Activated CD4-positive, alpha-beta memory T cell treated with anti-CD3 and anti-CD28 coated beads for 36 hours (primary cell): ENCODE measurements around the gene AARS2. TPM values are rescaled to one million over a fixed set of nuclear protein-coding genes. Genes with fewer than 3 reads are reported as not detected.
A peak's percentile ranks its signal among the peaks of the same experiment; 100 is the strongest.

Source experiments
- CTCF ChIA-PET: fragments of 350-600 bp; sonication (Branson Sonifier 250); formaldehyde crosslinking; loops from one replicate; lab custom pipeline; 2021; ENCODE audit warnings: antibody characterized with exemption, inconsistent platforms; lab: Charles Lee
- POLR2A ChIA-PET: fragments of 350-600 bp; sonication (Branson Sonifier 250); formaldehyde crosslinking; loops from one replicate; lab custom pipeline; 2021; ENCODE audit warnings: antibody characterized with exemption; lab: Charles Lee
- DNase-seq: peaks from one replicate; pipeline ENCODE4 v3.0.0-alpha.2; 2020
- H3K27ac Mint-ChIP-seq: one replicate; pipeline ENCODE4 v1.8.0; 2021; ENCODE audit warnings: mixed read lengths
- H3K27me3 Mint-ChIP-seq: one replicate; pipeline ENCODE4 v1.8.0; 2021; ENCODE audit warnings: mixed read lengths
- H3K36me3 Mint-ChIP-seq: one replicate; pipeline ENCODE4 v1.8.0; 2021; ENCODE audit warnings: mixed read lengths
- H3K4me1 Mint-ChIP-seq: one replicate; pipeline ENCODE4 v1.8.0; 2021; ENCODE audit warnings: low read depth, mixed read lengths
- H3K4me3 Mint-ChIP-seq: one replicate; pipeline ENCODE4 v1.8.0; 2021; ENCODE audit warnings: mild to moderate bottlenecking, mixed read lengths
- H3K9me3 Mint-ChIP-seq: one replicate; pipeline ENCODE4 v1.8.0; 2021; ENCODE audit warnings: mixed read lengths
- intact Hi-C: fragments of 100-400 bp; cut with micrococcal nuclease; formaldehyde crosslinking; loops from one replicate; pipeline ENCODE4 v1.15.1; 2023
- total RNA-seq, 2 experiments: library from RNA; stranded (reverse); gene quantifications; one replicate each; pipeline ENCODE4 v1.2.3, GENCODE V29; 2021

The AARS2 gene
- total RNA-seq, 2 experiments from 2014 or later = 16.3 to 16.5 TPM

- H3K27ac Mint-ChIP-seq = peak overlapping the region; percentile 67
- H3K27me3 Mint-ChIP-seq = peaks cover 18% of the 10 kb centered on the region
- peaks cover 49% of the 10 kb centered on the region for H3K4me1 Mint-ChIP-seq
- H3K4me3 Mint-ChIP-seq = peak overlapping the region; percentile 97
- POLR2A ChIA-PET = no interaction called here
- H3K9me3 Mint-ChIP-seq = no peaks in the 10 kb centered on the region
- intact Hi-C loops = loop anchor here (1.0 to 2.0 kb wide), 7 partner anchors 8 to 139 kb away; partner anchors contain the start of genes CDC5L, HSP90AB1, SLC29A1 and SLC35B2
- CTCF ChIA-PET = interaction anchor here (1.4 to 5.8 kb wide), 5 partner anchors 12 to 189 kb away, joined by 4 to 68 read pairs (median 11); partner anchors contain the start of gene AARS2
- no peak for DNase-seq
- peaks cover 23% of the 10 kb centered on the region for H3K36me3 Mint-ChIP-seq
Observed at GRCh38 chr6:44265722-44266233, 47.4 kb downstream of the AARS2 start.

- peak; percentile 98 for DNase-seq
- Mint-ChIP-seq H3K4me1 (peaks cover 49% of the 10 kb centered on the region), H3K27ac (peak within 1 kb of the TSS; percentile 94), H3K27me3 (peaks cover 18% of the 10 kb centered on the region), H3K9me3 (no peaks in the 10 kb centered on the region), H3K4me3 (peak within 1 kb of the TSS; percentile 97), H3K36me3 (peaks cover 25% of the 10 kb centered on the region)
- intact Hi-C loops = loop anchor here (1.0 to 2.0 kb wide), 7 partner anchors 8 to 139 kb away; partner anchors contain the start of genes CDC5L, HSP90AB1, SLC29A1 and SLC35B2
- ChIA-PET CTCF (interaction anchor here (0.9 to 5.8 kb wide), 8 partner anchors 9 to 190 kb away, joined by 3 to 68 read pairs (median 4); partner anchors contain the start of genes AARS2 and HSP90AB1), POLR2A (interaction anchor here (1.1 to 4.7 kb wide), 6 partner anchors 9 to 42 kb away, joined by 3 to 79 read pairs (median 4); partner anchors contain the start of genes HSP90AB1 and SLC29A1)
Observed at GRCh38 chr6:44265007-44265721, 48.0 kb downstream of the AARS2 start, which contains the start of gene NFKBIE. TSS of gene NFKBIE (minus strand) at chr6:44265551. CDS start at chr6:44265346, 205 bp downstream.

- peak; percentile 64 for DNase-seq
- Mint-ChIP-seq H3K9me3 (no peaks in the 10 kb centered on the region), H3K27ac (peak overlapping the region; percentile 94), H3K4me1 (peaks cover 41% of the 10 kb centered on the region), H3K36me3 (peaks cover 26% of the 10 kb centered on the region), H3K27me3 (peaks cover 10% of the 10 kb centered on the region), H3K4me3 (peak overlapping the region; percentile 97)
- intact Hi-C loops = loop anchor here (1.0 to 2.0 kb wide), 7 partner anchors 7 to 138 kb away; partner anchors contain the start of genes CDC5L, HSP90AB1, SLC29A1 and SLC35B2
- ChIA-PET CTCF (interaction anchor here (0.6 to 5.8 kb wide), 10 partner anchors 8 to 73 kb away, joined by 3 to 68 read pairs (median 4); partner anchors contain the start of genes AARS2 and HSP90AB1), POLR2A (interaction anchor here (0.5 to 4.7 kb wide), 8 partner anchors 8 to 1120 kb away, joined by 3 to 79 read pairs (median 4); partner anchors contain the start of genes HSP90AB1 and SLC29A1)
Observed at GRCh38 chr6:44264154-44265006, 48.8 kb downstream of the AARS2 start.

- peaks cover 35% of the 10 kb centered on the region for H3K4me1 Mint-ChIP-seq
- peaks cover 1% of the 10 kb centered on the region for H3K27me3 Mint-ChIP-seq
- POLR2A ChIA-PET = interaction anchor here (1.0 to 4.7 kb wide), 5 partner anchors 9 to 40 kb away, joined by 3 to 79 read pairs (median 4); partner anchors contain the start of genes HSP90AB1 and SLC29A1
- peak overlapping the region; percentile 94 for H3K27ac Mint-ChIP-seq
- CTCF ChIA-PET = interaction anchor here (0.6 to 5.8 kb wide), 9 partner anchors 8 to 91 kb away, joined by 3 to 68 read pairs (median 9); partner anchors contain the start of genes AARS2, HSP90AB1 and SLC29A1
- intact Hi-C loops = loop anchor here (2.0 kb wide), 2 partner anchors 27 to 41 kb away; partner anchors contain the start of gene SLC29A1
- DNase-seq = peak; percentile 68
- H3K9me3 Mint-ChIP-seq = no peaks in the 10 kb centered on the region
- peaks cover 27% of the 10 kb centered on the region for H3K36me3 Mint-ChIP-seq
- peak overlapping the region; percentile 97 for H3K4me3 Mint-ChIP-seq
Observed at GRCh38 chr6:44263354-44264100, 49.6 kb downstream of the AARS2 start.

- H3K36me3 Mint-ChIP-seq = peaks cover 27% of the 10 kb centered on the region
- H3K27me3 Mint-ChIP-seq = no peaks in the 10 kb centered on the region
- H3K9me3 Mint-ChIP-seq = no peaks in the 10 kb centered on the region
- intact Hi-C loops = no loop called here
- H3K4me3 Mint-ChIP-seq = peak overlapping the region; percentile 97
- DNase-seq = no peak
- H3K4me1 Mint-ChIP-seq = peaks cover 42% of the 10 kb centered on the region
- POLR2A ChIA-PET = interaction anchor here (0.7 to 4.7 kb wide), 2 partner anchors 11 to 15 kb away, joined by 4 to 79 read pairs; partner anchors contain the start of gene HSP90AB1
- peak overlapping the region; percentile 94 for H3K27ac Mint-ChIP-seq
- CTCF ChIA-PET = interaction anchor here (0.8 to 2.2 kb wide), 7 partner anchors 17 to 90 kb away, joined by 3 to 9 read pairs (median 4); partner anchors contain the start of genes AARS2 and SLC29A1
Observed at GRCh38 chr6:44262467-44263353, 50.4 kb downstream of the AARS2 start.

- H3K9me3 Mint-ChIP-seq = no peaks in the 10 kb centered on the region
- peaks cover 43% of the 10 kb centered on the region for H3K4me1 Mint-ChIP-seq
- H3K27me3 Mint-ChIP-seq = no peaks in the 10 kb centered on the region
- intact Hi-C loops = no loop called here
- H3K27ac Mint-ChIP-seq = no peak overlapping the region
- no peak overlapping the region for H3K4me3 Mint-ChIP-seq
- CTCF ChIA-PET = interaction anchor here (0.8 to 2.2 kb wide), 6 partner anchors 10 to 89 kb away, joined by 3 to 9 read pairs (median 4); partner anchors contain the start of genes AARS2 and SLC29A1
- peaks cover 27% of the 10 kb centered on the region for H3K36me3 Mint-ChIP-seq
- no peak for DNase-seq
- POLR2A ChIA-PET = interaction anchor here (0.7 to 4.7 kb wide), 2 partner anchors 10 to 14 kb away, joined by 4 to 79 read pairs; partner anchors contain the start of gene HSP90AB1
Observed at GRCh38 chr6:44261581-44261980, 51.6 kb downstream of the AARS2 start.

GRCh38 chr6:44260451-44261297 lies 52.5 kb downstream of the AARS2 start:
- CTCF ChIA-PET = interaction anchor here (1.2 to 2.2 kb wide), 2 partner anchors 36 to 53 kb away, joined by 3 to 5 read pairs; partner anchors contain the start of gene AARS2
- no peak overlapping the region for H3K4me3 Mint-ChIP-seq
- peaks cover 46% of the 10 kb centered on the region for H3K4me1 Mint-ChIP-seq
- no peaks in the 10 kb centered on the region for H3K27me3 Mint-ChIP-seq
- POLR2A ChIA-PET = interaction anchor here (0.5 to 7.5 kb wide), 3 partner anchors 13 to 643 kb away, joined by 5 to 139 read pairs (median 79); partner anchors contain the start of gene HSP90AB1
- H3K36me3 Mint-ChIP-seq = peaks cover 27% of the 10 kb centered on the region
- H3K27ac Mint-ChIP-seq = no peak overlapping the region
- no peaks in the 10 kb centered on the region for H3K9me3 Mint-ChIP-seq
- DNase-seq = no peak
- intact Hi-C loops = no loop called here

GRCh38 chr6:44260011-44260410 lies 53.1 kb downstream of the AARS2 start:
- H3K9me3 Mint-ChIP-seq = no peaks in the 10 kb centered on the region
- H3K4me1 Mint-ChIP-seq = peaks cover 51% of the 10 kb centered on the region
- peaks cover 28% of the 10 kb centered on the region for H3K36me3 Mint-ChIP-seq
- no peaks in the 10 kb centered on the region for H3K27me3 Mint-ChIP-seq
- ChIA-PET CTCF (no interaction called here), POLR2A (interaction anchor here (0.5 to 7.5 kb wide), 2 partner anchors 13 to 642 kb away, joined by 5 to 139 read pairs; partner anchors contain the start of gene HSP90AB1)
- H3K27ac Mint-ChIP-seq = no peak overlapping the region
- H3K4me3 Mint-ChIP-seq = no peak overlapping the region
- intact Hi-C loops = no loop called here
- DNase-seq = no peak

- intact Hi-C loops = no loop called here
- H3K27ac Mint-ChIP-seq = peak overlapping the region; percentile 83
- H3K36me3 Mint-ChIP-seq = peaks cover 34% of the 10 kb centered on the region
Observed at GRCh38 chr6:44258921-44259320, 54.2 kb downstream of the AARS2 start.

More at GRCh38 chr6:44258921-44259320, 54.2 kb downstream of the AARS2 start:
- Mint-ChIP-seq H3K4me1 (peaks cover 59% of the 10 kb centered on the region), H3K9me3 (no peaks in the 10 kb centered on the region), H3K27me3 (no peaks in the 10 kb centered on the region), H3K4me3 (no peak overlapping the region)
- DNase-seq = no peak
- POLR2A ChIA-PET = interaction anchor here (7.5 kb wide), 1 partner anchor 12 kb away, joined by 139 read pairs; the partner anchor contains the start of gene HSP90AB1
- CTCF ChIA-PET = interaction anchor here (0.6 to 4.1 kb wide), 2 partner anchors 12 to 34 kb away, joined by 3 to 49 read pairs; partner anchors contain the start of gene HSP90AB1
